ENCODE results near the gene ZNF683. TPM values are rescaled to one million over a fixed set of nuclear protein-coding genes. Genes with fewer than 3 reads are reported as not detected.

The ZNF683 gene
- total and polyA plus RNA-seq, 9 of the 15 experiments (the other 6 are each of a cell fraction or from before 2014, with no cell fraction given): not detected

GRCh38 chr1:26378088-26378878 is 5.7 kb upstream of the ZNF683 start (continued):
- TF ChIP-seq RB1 (IDR thresholded peaks at IDR 0.05; ENCODE audit: low read depth) (peak; percentile 47; the same call in 1 of the 2 replicates), ZNF24 (IDR thresholded peaks at IDR 0.05) (peak; percentile 83), NR2C2 (CRISPR knock-in tag; IDR thresholded peaks at IDR 0.05) (peak; percentile 74), NR2C2 (tag; IDR thresholded peaks at IDR 0.05) (peak; percentile 91), ZNF57 (CRISPR knock-in tag; IDR thresholded peaks at IDR 0.05) (no peak), BCL6 (CRISPR knock-in tag; IDR thresholded peaks at IDR 0.05) (no peak), HMG20A (CRISPR knock-in tag; conservative IDR thresholded peaks at IDR 0.05) (no peak), FOXK2 (conservative IDR thresholded peaks at IDR 0.05 in 1 of 2, IDR thresholded peaks at IDR 0.05 in 1 of 2; ENCODE audit: low read depth in 2 of 2) (peak; percentile 84 to 86; a peak in 3 of 4 replicates), SLC30A9 (CRISPR knock-in tag; IDR thresholded peaks at IDR 0.05) (no peak), SRSF7 (optimal IDR thresholded peaks at IDR 0.05; ENCODE audit: low read depth, low read length) (no peak), KDM1A (IDR thresholded peaks at IDR 0.05) (no peak; a peak in 1 of 4 replicates), ZNF354B (CRISPR knock-in tag; IDR thresholded peaks at IDR 0.05) (no peak), JUNB (CRISPR knock-in tag; conservative IDR thresholded peaks at IDR 0.05) (peak; percentile 16; the same call in 1 of the 2 replicates), CCNT2 (IDR thresholded peaks at IDR 0.05; ENCODE audit: borderline replicate concordance, extremely low read depth, insufficient read length, low read depth, low read length) (peak; percentile 73), SNRNP70 (optimal IDR thresholded peaks at IDR 0.05; ENCODE audit: low read depth, low read length) (no peak), AFF1 (IDR thresholded peaks at IDR 0.05; ENCODE audit: low read depth in 1 of 2, partially characterized antibody in 2 of 2) (peak in 1 of 2 experiments; percentile 89), MCM2 (IDR thresholded peaks at IDR 0.05; ENCODE audit: low read depth) (no peak), RAD51 (IDR thresholded peaks at IDR 0.05; ENCODE audit: borderline replicate concordance, low read depth) (peak; percentile 64), ZNF766 (CRISPR knock-in tag; conservative IDR thresholded peaks at IDR 0.05) (peak; percentile 84), SMARCA4 (IDR thresholded peaks at IDR 0.05) (peak; percentile 94), EP400 (IDR thresholded peaks at IDR 0.05) (peak; percentile 62), CREBBP (IDR thresholded peaks at IDR 0.05; ENCODE audit: low read depth, low read length) (no peak), NKRF (IDR thresholded peaks at IDR 0.05; ENCODE audit: borderline replicate concordance) (peak; percentile 90)
- TF ChIP-seq, protein P1, sequence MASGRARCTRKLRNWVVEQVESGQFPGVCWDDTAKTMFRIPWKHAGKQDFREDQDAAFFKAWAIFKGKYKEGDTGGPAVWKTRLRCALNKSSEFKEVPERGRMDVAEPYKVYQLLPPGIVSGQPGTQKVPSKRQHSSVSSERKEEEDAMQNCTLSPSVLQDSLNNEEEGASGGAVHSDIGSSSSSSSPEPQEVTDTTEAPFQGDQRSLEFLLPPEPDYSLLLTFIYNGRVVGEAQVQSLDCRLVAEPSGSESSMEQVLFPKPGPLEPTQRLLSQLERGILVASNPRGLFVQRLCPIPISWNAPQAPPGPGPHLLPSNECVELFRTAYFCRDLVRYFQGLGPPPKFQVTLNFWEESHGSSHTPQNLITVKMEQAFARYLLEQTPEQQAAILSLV (tag; IDR thresholded peaks at IDR 0.05): no peak
